B cell (primary cell): Measurements from ENCODE around the gene EIF3K. TPM values are rescaled to one million over a fixed set of nuclear protein-coding genes. Genes with fewer than 3 reads are reported as not detected.

Experiments used
- ATAC-seq: fragments of 200-7000 bp; cut with Tn5 transposase; one replicate; pipeline ENCODE4 v1.10.0; 2021; ENCODE audit warnings: low read depth, mild to moderate bottlenecking, moderate number of reproducible peaks, moderate library complexity
- CTCF ChIA-PET: fragments of 350-600 bp; sonication (Branson Sonifier 250); formaldehyde crosslinking; loops from one replicate; lab custom pipeline; 2021; ENCODE audit warnings: antibody characterized with exemption, inconsistent platforms; lab: Charles Lee
- POLR2A ChIA-PET: fragments of 350-600 bp; sonication (Branson Sonifier 250); formaldehyde crosslinking; loops from one replicate; lab custom pipeline; 2021; ENCODE audit warnings: antibody characterized with exemption; lab: Charles Lee
- DNase-seq: peaks from one replicate; pipeline ENCODE4 v3.0.0; 2013
- H2AFZ ChIP-seq: 2 replicates; pipeline ENCODE4 v1.6.1; 2012; ENCODE audit warnings: mild to moderate bottlenecking, low read depth, low read length; ENCODE audit not compliant: insufficient read depth, poor library complexity, severe bottlenecking
- H3K27ac ChIP-seq, 2 donors: 1 replicate in 1 of 2; 2 replicates in 1 of 2; pipeline ENCODE4 v1.5.1; 2012 to 2013; ENCODE audit warnings: low read length in 2 of 2, mild to moderate bottlenecking in 2 of 2, moderate library complexity in 1 of 2
- H3K27me3 ChIP-seq, 4 experiments: fragments of 200-600 bp in 1 of 4; sonication (generic) in 1 of 4; replicated peaks in 1 of 4; 1 replicate in 2 of 4; 2 replicates in 2 of 4; pipeline versions ENCODE4 v1.6.1 to v1.7.0; 2013 to 2016; ENCODE audit warnings: low read length in 3 of 4, mild to moderate bottlenecking in 2 of 4, mixed read lengths in 1 of 4, moderate library complexity in 1 of 4; ENCODE audit not compliant: insufficient read depth in 4 of 4, control insufficient read depth in 3 of 4; ENCODE audit errors: control extremely low read depth in 1 of 4
- H3K36me3 ChIP-seq, 2 experiments: replicated peaks in 1 of 2; 1 replicate in 1 of 2; 2 replicates in 1 of 2; pipeline versions ENCODE4 v1.6.1 to v1.7.1; 2013; ENCODE audit warnings: low read length in 1 of 2; ENCODE audit not compliant: insufficient read depth in 2 of 2, control insufficient read depth in 1 of 2; ENCODE audit errors: control extremely low read depth in 1 of 2, extremely low read depth in 1 of 2
- H3K4me1 ChIP-seq, 2 donors: fragments of 200-600 bp in 1 of 2; sonication (generic) in 1 of 2; 1 replicate in 1 of 2; 2 replicates in 1 of 2; pipeline versions ENCODE4 v1.5.1 to v1.6.1; 2013 to 2017; ENCODE audit warnings: low read length in 2 of 2; ENCODE audit not compliant: control insufficient read depth in 2 of 2, insufficient read depth in 2 of 2
- H3K4me2 ChIP-seq: replicated peaks from 2 replicates; pipeline ENCODE3; 2012; ENCODE audit warnings: mild to moderate bottlenecking, low read depth, low read length; ENCODE audit not compliant: poor library complexity, severe bottlenecking
- H3K4me3 ChIP-seq, 5 experiments: fragments of 200-600 bp in 1 of 5; sonication (generic) in 1 of 5; 1 replicate in 3 of 5; 2 replicates in 2 of 5; pipeline versions ENCODE4 v1.5.1 to v1.7.0; 2011 to 2016; ENCODE audit warnings: low read length in 4 of 5, mild to moderate bottlenecking in 4 of 5, low read depth in 2 of 5, control low read depth in 1 of 5, moderate library complexity in 1 of 5; ENCODE audit not compliant: insufficient read depth in 1 of 5; ENCODE audit errors: control extremely low read depth in 1 of 5, extremely low read depth in 1 of 5
- H3K79me2 ChIP-seq: fragments of 200-600 bp; sonication (generic); one replicate; pipeline ENCODE4 v1.6.0; 2016; ENCODE audit warnings: low read length; ENCODE audit not compliant: control insufficient read depth, insufficient read depth
- H3K9ac ChIP-seq: fragments of 200-600 bp; sonication (generic); 2 replicates; pipeline ENCODE4 v1.6.1; 2017; ENCODE audit warnings: mild to moderate bottlenecking, low read length, moderate library complexity
- H3K9me3 ChIP-seq, 3 donors: one replicate each; pipeline versions ENCODE4 v1.6.1 to v1.7.1; 2013; ENCODE audit warnings: low read length in 2 of 3; ENCODE audit not compliant: control insufficient read depth in 2 of 3, insufficient read depth in 1 of 3; ENCODE audit errors: control extremely low read depth in 1 of 3
- H4K20me1 ChIP-seq: 2 replicates; pipeline ENCODE4 v1.6.0; 2012; ENCODE audit warnings: mild to moderate bottlenecking, low read length; ENCODE audit not compliant: insufficient read depth, control insufficient read depth, poor library complexity, severe bottlenecking
- H3K27ac Mint-ChIP-seq: one replicate; pipeline ENCODE4 v1.8.0; 2021; ENCODE audit warnings: mixed read lengths
- H3K27me3 Mint-ChIP-seq: one replicate; pipeline ENCODE4 v1.8.0; 2021; ENCODE audit warnings: mixed read lengths
- H3K4me1 Mint-ChIP-seq: one replicate; pipeline ENCODE4 v1.8.0; 2021; ENCODE audit warnings: mixed read lengths
- H3K4me3 Mint-ChIP-seq: one replicate; pipeline ENCODE4 v1.8.0; 2021; ENCODE audit warnings: mixed read lengths
- H3K9me3 Mint-ChIP-seq: one replicate; pipeline ENCODE4 v1.8.0; 2022; ENCODE audit warnings: mixed read lengths; ENCODE audit not compliant: insufficient read depth
- CTCF ChIP-seq: fragments of 200-600 bp; IDR thresholded peaks from one replicate; pipeline ENCODE4 v1.8.0; 2022; ENCODE audit warnings: antibody characterized with exemption, mild to moderate bottlenecking
- EZH2 ChIP-seq: IDR thresholded peaks from 2 replicates; pipeline ENCODE4 v1.6.1; 2012; ENCODE audit warnings: borderline replicate concordance, low read depth, mild to moderate bottlenecking, moderate library complexity, low read length; ENCODE audit not compliant: insufficient read depth, poor library complexity, severe bottlenecking
- WGBS: methylation state at CpG from one replicate; pipeline ENCODE4 v1.1.5; 2013; ENCODE audit warnings: missing lambda C conversion rate; ENCODE audit not compliant: insufficient coverage; 5-methylcytosine and 5-hydroxymethylcytosine counted together
- intact Hi-C: fragments of 100-400 bp; cut with micrococcal nuclease; formaldehyde crosslinking; loops from one replicate; pipeline ENCODE4 v1.10.0; 2022
- polyA plus RNA-seq: library from polyadenylated mRNA; depleted of rRNA; stranded (reverse); fragments of >200 nt; gene quantifications from 2 replicates; pipeline ENCODE4 v1.2.3, GENCODE V29; 2012
- total RNA-seq, 2 donors: library from RNA; stranded (reverse); fragments of 120-200 nt in 1 of 2; gene quantifications; 1 replicate in 1 of 2; 2 replicates in 1 of 2; pipeline versions ENCODE4 v1.2.3 to v1.2.4, GENCODE V29; 2013 to 2022

EIF3K gene
- total and polyA plus RNA-seq, 2 donors (not counting 1 experiment from before 2014, with no cell fraction given): 284 to 773 TPM

GRCh38 chr19:38640368-38640767 lies 21.4 kb downstream of the EIF3K start:
- Histone ChIP-seq H3K4me3 (no peak overlapping the region), H3K9ac (no peak overlapping the region), H3K4me2 (no peak overlapping the region), H4K20me1 (peaks cover 5% of the 10 kb centered on the region), H3K27me3 (no peaks in the 10 kb centered on the region), H3K79me2 (no peaks in the 10 kb centered on the region), H2AFZ (no peak overlapping the region), H3K36me3 (peaks cover 0 to 12% of the 10 kb centered on the region in 2 experiments), H3K9me3 (no peaks in the 10 kb centered on the region), H3K27ac (no peak overlapping the region), H3K4me1 (peaks cover 14 to 22% of the 10 kb centered on the region in 2 donors)
- POLR2A ChIA-PET: no interaction called here
- Mint-ChIP-seq H3K27me3 (no peaks in the 10 kb centered on the region), H3K4me1 (peaks cover 19% of the 10 kb centered on the region), H3K27ac (no peak overlapping the region), H3K9me3 (no peaks in the 10 kb centered on the region), H3K4me3 (no peak overlapping the region)
- TF ChIP-seq EZH2 (no peak), CTCF (no peak)
- ATAC-seq: no peak
- CTCF ChIA-PET: interaction anchor here (0.9 to 2.6 kb wide), 3 partner anchors 27 to 289 kb away, joined by 3 to 14 read pairs (median 5); partner anchors contain the start of genes MRPS12 and SARS2
- no peak for DNase-seq
- WGBS: 100% methylated on average over 1 of the region's 4 CpGs
- intact Hi-C loops: loop anchor here (10.0 kb wide), 1 partner anchor 94 kb away; no protein-coding TSS in a partner anchor

GRCh38 chr19:38642176-38642575 lies 23.2 kb downstream of the EIF3K start:
- intact Hi-C loops: loop anchor here (10.0 kb wide), 1 partner anchor 93 kb away; no protein-coding TSS in a partner anchor
- Histone ChIP-seq H3K4me2 (no peak overlapping the region), H3K27me3 (no peaks in the 10 kb centered on the region), H2AFZ (no peak overlapping the region), H3K4me3 (no peak overlapping the region), H3K27ac (no peak overlapping the region), H3K79me2 (no peaks in the 10 kb centered on the region), H3K36me3 (no peaks in the 10 kb centered on the region), H4K20me1 (peaks cover 2% of the 10 kb centered on the region), H3K4me1 (peaks cover 1 to 11% of the 10 kb centered on the region in 2 donors), H3K9me3 (no peaks in the 10 kb centered on the region), H3K9ac (no peak overlapping the region)
- Mint-ChIP-seq H3K27ac (no peak overlapping the region), H3K9me3 (no peaks in the 10 kb centered on the region), H3K27me3 (no peaks in the 10 kb centered on the region), H3K4me1 (peaks cover 8% of the 10 kb centered on the region), H3K4me3 (no peak overlapping the region)
- no peak for DNase-seq
- TF ChIP-seq EZH2 (no peak), CTCF (no peak)
- WGBS: 96% methylated on average over 6 of the region's 9 CpGs
- CTCF ChIA-PET: interaction anchor here (2.2 kb wide), 1 partner anchor 20 kb away, joined by 6 read pairs; no protein-coding TSS in a partner anchor
- no peak for ATAC-seq
- POLR2A ChIA-PET: no interaction called here
